ENCODE results near the gene ADGRF5. TPM values are rescaled to one million over a fixed set of nuclear protein-coding genes. Genes with fewer than 3 reads are reported as not detected.

ADGRF5 gene
- total and polyA plus RNA-seq, 7 donors, result 14.3 to 58.0 (median 21.2) TPM

GRCh38 chr6:46915380-46915779 lies 6.4 kb downstream of the ADGRF5 start:
- Histone ChIP-seq H3K27me3 (ENCODE audit: insufficient read depth in 3 of 3, low read length in 2 of 3) (no peaks in the 10 kb centered on the region), H3K36me3 (ENCODE audit: insufficient read depth in 1 of 2, low read depth in 1 of 2) (no peaks in the 10 kb centered on the region), H3K27ac (no peak overlapping the region), H3K9me3 (no peaks in the 10 kb centered on the region), H3K4me1 (no peaks in the 10 kb centered on the region), H3K4me3 (no peak overlapping the region)
- ATAC-seq (no peak), DNase-seq (no peak)
- intact Hi-C loops (cut with DNase I), result no loop called here
- TF ChIP-seq CTCF (IDR thresholded peaks at IDR 0.05), result no peak

GRCh38 chr6:46914279-46914810 lies 7.4 kb downstream of the ADGRF5 start:
- WGBS, 3 donors, result 61 to 66% (median 62%) methylated on average over 4 of the region's 4 CpGs
- ATAC-seq, result no peak

GRCh38 chr6:46909371-46909770 lies 12.4 kb downstream of the ADGRF5 start:
- no peak for DNase-seq
- no peak for TF ChIP-seq CTCF (IDR thresholded peaks at IDR 0.05)
- Histone ChIP-seq H3K36me3 (ENCODE audit: insufficient read depth in 1 of 2, low read depth in 1 of 2) (no peaks in the 10 kb centered on the region), H3K4me3 (no peak overlapping the region), H3K27ac (peak overlapping the region; percentile 14), H3K9me3 (no peaks in the 10 kb centered on the region), H3K27me3 (ENCODE audit: insufficient read depth in 3 of 3, low read length in 2 of 3) (no peaks in the 10 kb centered on the region), H3K4me1 (no peaks in the 10 kb centered on the region)
- intact Hi-C loops (cut with DNase I), result no loop called here
- peak in 2 of 4 donors; percentile 27 to 58 for ATAC-seq
- WGBS, 3 donors, result 47 to 51% (median 49%) methylated on average over 2 of the region's 2 CpGs

More at GRCh38 chr6:46914279-46914810, 7.4 kb downstream of the ADGRF5 start:
- no peaks in the 10 kb centered on the region for H3K4me1 ChIP-seq
- no peaks in the 10 kb centered on the region for H3K27me3 ChIP-seq (ENCODE audit: insufficient read depth in 3 of 3, low read length in 2 of 3)
- intact Hi-C loops (cut with DNase I), result no loop called here
- H3K4me3 ChIP-seq, result no peak overlapping the region
- H3K36me3 ChIP-seq (ENCODE audit: insufficient read depth in 1 of 2, low read depth in 1 of 2), result no peaks in the 10 kb centered on the region
- TF ChIP-seq CTCF (IDR thresholded peaks at IDR 0.05), result no peak
- H3K27ac ChIP-seq, result no peak overlapping the region
- DNase-seq, result no peak
- no peaks in the 10 kb centered on the region for H3K9me3 ChIP-seq

- Histone ChIP-seq H3K27ac (no peak overlapping the region), H3K4me1 (peaks cover 4% of the 10 kb centered on the region), H3K9me3 (no peaks in the 10 kb centered on the region), H3K27me3 (ENCODE audit: insufficient read depth in 3 of 3, low read length in 2 of 3) (no peaks in the 10 kb centered on the region), H3K36me3 (ENCODE audit: insufficient read depth in 1 of 2, low read depth in 1 of 2) (no peaks in the 10 kb centered on the region), H3K4me3 (no peak overlapping the region)
- no peak for TF ChIP-seq CTCF (IDR thresholded peaks at IDR 0.05)
- intact Hi-C loops (cut with DNase I), result no loop called here
- ATAC-seq (no peak), DNase-seq (no peak)
- WGBS, 3 donors, result 91 to 94% (median 92%) methylated on average over 3 of the region's 3 CpGs
Measured at GRCh38 chr6:46906776-46907175, 15.0 kb downstream of the ADGRF5 start.

- peaks cover 4% of the 10 kb centered on the region for H3K4me1 ChIP-seq
- 76 to 78% (median 77%) methylated on average over 3 of the region's 3 CpGs for WGBS, 3 donors
- intact Hi-C loops (cut with DNase I), result no loop called here
Measured at GRCh38 chr6:46904117-46904516, 17.6 kb downstream of the ADGRF5 start.

More at GRCh38 chr6:46904117-46904516, 17.6 kb downstream of the ADGRF5 start:
- Histone ChIP-seq H3K36me3 (ENCODE audit: insufficient read depth in 1 of 2, low read depth in 1 of 2) (no peaks in the 10 kb centered on the region), H3K27ac (peak overlapping the region; percentile 21), H3K9me3 (no peaks in the 10 kb centered on the region), H3K27me3 (ENCODE audit: insufficient read depth in 3 of 3, low read length in 2 of 3) (peaks cover 0 to 4% (median 0%) of the 10 kb centered on the region in 3 donors), H3K4me3 (no peak overlapping the region)
- ATAC-seq (no peak), DNase-seq (no peak)
- TF ChIP-seq CTCF (IDR thresholded peaks at IDR 0.05), result no peak
